Transverse colon (tissue), 4 donors: ENCODE data around the gene CACNA1G. TPM values are rescaled to one million over a fixed set of nuclear protein-coding genes. Genes with fewer than 3 reads are reported as not detected.
A peak's percentile ranks its signal among the peaks of the same experiment; 100 is the strongest.

ENCODE experiments used
- DNase-seq: peaks from one replicate; pipeline ENCODE4 v3.0.0-alpha.2; 2019
- H3K27ac ChIP-seq, 4 donors: fragments of 200-600 bp; sonication (generic); 2 replicates each; pipeline ENCODE4 v1.5.1; 2016 to 2018; ENCODE audit warnings: inconsistent platforms in 4 of 4
- H3K27me3 ChIP-seq: fragments of 200-600 bp; sonication (generic); 2 replicates; pipeline ENCODE4 v1.5.1; 2017; ENCODE audit warnings: inconsistent platforms
- H3K36me3 ChIP-seq, 4 donors: fragments of 200-600 bp; sonication (generic); 2 replicates each; pipeline ENCODE4 v1.5.1; 2017 to 2019; ENCODE audit warnings: inconsistent platforms in 4 of 4
- H3K4me1 ChIP-seq, 4 donors: fragments of 200-600 bp; sonication (generic); 2 replicates each; pipeline ENCODE4 v1.5.1; 2017 to 2020; ENCODE audit warnings: inconsistent platforms in 4 of 4
- H3K4me3 ChIP-seq, 4 donors: fragments of 200-600 bp; sonication (generic); 1 replicate in 1 of 4; 2 replicates in 3 of 4; pipeline versions ENCODE4 v1.5.1 to v1.6.1; 2017 to 2019; ENCODE audit warnings: inconsistent platforms in 4 of 4
- H3K9me3 ChIP-seq, 2 donors: fragments of 200-600 bp; sonication (generic); 2 replicates each; pipeline ENCODE4 v1.5.1; 2017 to 2019; ENCODE audit warnings: inconsistent platforms in 2 of 2
- CTCF ChIP-seq, 5 experiments: fragments of 200-600 bp in 3 of 5; fragments of 450-650 bp in 2 of 5; sonication (generic) in 3 of 5; IDR thresholded peaks; 1 replicate in 2 of 5; 2 replicates in 3 of 5; pipeline ENCODE4 v1.5.1; 2016 to 2017; ENCODE audit warnings: antibody characterized with exemption in 5 of 5, inconsistent platforms in 3 of 5, mild to moderate bottlenecking in 2 of 5, moderate library complexity in 1 of 5
- EP300 ChIP-seq: sonication (generic); formaldehyde crosslinking; IDR thresholded peaks from one replicate; pipeline ENCODE4 v1.6.1; 2017; ENCODE audit warnings: antibody characterized with exemption, low read depth
- POLR2A ChIP-seq: fragments of 450-650 bp; IDR thresholded peaks from one replicate; pipeline ENCODE4 v1.6.1; 2016; ENCODE audit warnings: antibody characterized with exemption, mild to moderate bottlenecking, moderate library complexity
- POLR2AphosphoS5 ChIP-seq, 3 donors: sonication (generic); formaldehyde crosslinking; IDR thresholded peaks; one replicate each; pipeline ENCODE4 v1.6.1; 2016; ENCODE audit warnings: antibody characterized with exemption in 3 of 3
- WGBS, 2 donors: methylation state at CpG; one replicate each; pipeline ENCODE4 v1.1.5; 2018; ENCODE audit warnings: low coverage in 1 of 2; 5-methylcytosine and 5-hydroxymethylcytosine counted together
- in situ Hi-C, 4 donors: fragments of 200-750 bp; cut with MboI; loops; one replicate each; pipeline versions ENCODE4 v1.15.0 to v1.15.1; 2017; ENCODE audit warnings: low sequenced_read_pairs in 3 of 4, low pct_ligation_motif_present in 1 of 4, low pct_unique_long_range_greater_than_20kb in 1 of 4
- intact Hi-C: fragments of 100-400 bp; cut with DNase I; formaldehyde crosslinking; loops from one replicate; pipeline ENCODE4 v1.15.1; 2023; ENCODE audit warnings: low total_unique reads
- total RNA-seq, 4 donors: library from RNA; depleted of rRNA; stranded (reverse); fragments of >200 nt; gene quantifications; one replicate each; pipeline ENCODE4 v1.1.0, GENCODE V29; 2016

The CACNA1G gene
- total RNA-seq, 4 donors from 2014 or later = 0.14 TPM; not detected in 3

- TF ChIP-seq EP300 (no peak), POLR2AphosphoS5 (IDR thresholded peaks at IDR 0.05) (no peak), POLR2A (no peak), CTCF (IDR thresholded peaks at IDR 0.05) (no peak)
- whole genome bisulfite sequencing, 2 donors = 66% methylated on average over 2 of the region's 2 CpGs; no CpG with 5 or more reads in 1 of the 2 donors
- in situ Hi-C loops (loop anchor here in 2 of 4 donors (10.0 kb wide), 2 partner anchors 56 to 84 kb away; no protein-coding TSS in a partner anchor), intact Hi-C loops (no loop called here)
- Histone ChIP-seq H3K4me3 (no peak overlapping the region), H3K4me1 (peaks cover 20 to 82% (median 52%) of the 10 kb centered on the region in 4 donors), H3K27ac (peak overlapping the region; percentile 79 to 92 (median 87)), H3K9me3 (no peaks in the 10 kb centered on the region), H3K27me3 (peaks cover 17% of the 10 kb centered on the region), H3K36me3 (no peaks in the 10 kb centered on the region)
- no peak for DNase-seq
Measured at GRCh38 chr17:50638606-50638965, 78.1 kb downstream of the CACNA1G start.

- H3K27me3 ChIP-seq = peaks cover 14% of the 10 kb centered on the region
- peak; percentile 95 for DNase-seq
- H3K27ac ChIP-seq = peak overlapping the region; percentile 79 to 92 (median 87)
- no peaks in the 10 kb centered on the region for H3K36me3 ChIP-seq
- H3K9me3 ChIP-seq = no peaks in the 10 kb centered on the region
- 0 to 6% methylated on average over 3 to 9 of the region's 9 CpGs for WGBS, 2 donors
- no peak overlapping the region for H3K4me3 ChIP-seq
- in situ Hi-C loops (loop anchor here in 2 of 4 donors (10.0 kb wide), 2 partner anchors 56 to 84 kb away; no protein-coding TSS in a partner anchor), intact Hi-C loops (no loop called here)
- peaks cover 18 to 78% (median 51%) of the 10 kb centered on the region in 4 donors for H3K4me1 ChIP-seq
- TF ChIP-seq POLR2AphosphoS5 (IDR thresholded peaks at IDR 0.05) (peak; percentile 33 to 83 (median 74)), POLR2A (no peak)
Measured at GRCh38 chr17:50638966-50639713, 78.6 kb downstream of the CACNA1G start.

- peaks cover 17 to 67% (median 41%) of the 10 kb centered on the region in 4 donors for H3K4me1 ChIP-seq
- 66% methylated on average over 12 of the region's 12 CpGs; no CpG with 5 or more reads in 1 of the 2 donors for WGBS, 2 donors
- no peaks in the 10 kb centered on the region for H3K36me3 ChIP-seq
- intact Hi-C loops = no loop called here
- H3K27me3 ChIP-seq = no peaks in the 10 kb centered on the region
- no peak for DNase-seq
- TF ChIP-seq EP300 = no peak
- no peak for TF ChIP-seq CTCF (IDR thresholded peaks at IDR 0.05)
- TF ChIP-seq POLR2AphosphoS5 (IDR thresholded peaks at IDR 0.05) = no peak
- TF ChIP-seq POLR2A = no peak
- H3K9me3 ChIP-seq = no peaks in the 10 kb centered on the region
- no peak overlapping the region for H3K4me3 ChIP-seq
- peak overlapping the region; percentile 9 to 92 (median 82) for H3K27ac ChIP-seq
- in situ Hi-C loops = no loop called here
Measured at GRCh38 chr17:50640686-50641351, 80.3 kb downstream of the CACNA1G start.

GRCh38 chr17:50641357-50641756, 80.8 kb downstream of the CACNA1G start:
- no peak for TF ChIP-seq EP300
- TF ChIP-seq CTCF (IDR thresholded peaks at IDR 0.05) = no peak
- TF ChIP-seq POLR2A = no peak
- TF ChIP-seq POLR2AphosphoS5 (IDR thresholded peaks at IDR 0.05) = no peak
- in situ Hi-C loops = no loop called here
- intact Hi-C loops = no loop called here
- peaks cover 17 to 62% (median 40%) of the 10 kb centered on the region in 4 donors for H3K4me1 ChIP-seq
- no peak for DNase-seq
- H3K36me3 ChIP-seq = no peaks in the 10 kb centered on the region
- no peak overlapping the region for H3K4me3 ChIP-seq
- no peaks in the 10 kb centered on the region for H3K9me3 ChIP-seq
- no peaks in the 10 kb centered on the region for H3K27me3 ChIP-seq
- 40 to 57% methylated on average over 1 to 3 of the region's 3 CpGs for WGBS, 2 donors
- peak overlapping the region in 2 of 4 donors; percentile 9 to 29 for H3K27ac ChIP-seq
